GM21381 (cell line): ENCODE data around the gene CGB8.
"Not testable (repeated sequence)": the region's sequence is repeated elsewhere in the genome, so short reads cannot be mapped to it uniquely, and the experiment has no call there.

Experiments
- ATAC-seq: cut with Tn5 transposase; IDR thresholded peaks from one replicate; pipeline ENCODE4 v1.9.1; 2021; ENCODE audit warnings: mild to moderate bottlenecking, moderate library complexity; ENCODE audit not compliant: unreplicated experiment

The CGB8 gene

DNA sequence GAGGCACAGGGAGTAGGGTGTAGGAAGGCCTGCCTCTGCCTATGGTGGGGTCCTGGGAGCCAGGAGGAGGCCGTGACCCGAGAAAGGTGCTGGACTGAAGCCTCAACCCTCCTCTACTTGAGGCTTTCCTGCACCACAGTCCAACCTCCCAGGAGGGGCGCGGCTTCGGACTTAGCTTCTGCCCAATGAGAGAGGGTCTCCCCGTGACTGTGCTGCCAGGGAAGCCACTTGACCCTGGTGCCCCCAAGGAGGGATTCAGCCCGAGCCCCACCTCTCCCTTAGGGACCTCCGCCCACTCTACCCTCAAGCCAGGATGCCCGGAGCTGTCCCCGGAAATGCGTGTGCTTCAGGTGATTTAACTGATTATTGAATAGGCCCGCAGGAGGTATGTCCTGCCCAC, at the start of gene CGB8:
CGB8 (minus strand) TSS at position 101 of the 400 bp plus-strand sequence. CDS start 372 bp downstream, outside the sequence.
- ATAC-seq: not testable (repeated sequence)

GRCh38 chr19:49097453-49098288, 48.8 kb upstream of the CGB8 start:
- ATAC-seq: no peak

DNA sequence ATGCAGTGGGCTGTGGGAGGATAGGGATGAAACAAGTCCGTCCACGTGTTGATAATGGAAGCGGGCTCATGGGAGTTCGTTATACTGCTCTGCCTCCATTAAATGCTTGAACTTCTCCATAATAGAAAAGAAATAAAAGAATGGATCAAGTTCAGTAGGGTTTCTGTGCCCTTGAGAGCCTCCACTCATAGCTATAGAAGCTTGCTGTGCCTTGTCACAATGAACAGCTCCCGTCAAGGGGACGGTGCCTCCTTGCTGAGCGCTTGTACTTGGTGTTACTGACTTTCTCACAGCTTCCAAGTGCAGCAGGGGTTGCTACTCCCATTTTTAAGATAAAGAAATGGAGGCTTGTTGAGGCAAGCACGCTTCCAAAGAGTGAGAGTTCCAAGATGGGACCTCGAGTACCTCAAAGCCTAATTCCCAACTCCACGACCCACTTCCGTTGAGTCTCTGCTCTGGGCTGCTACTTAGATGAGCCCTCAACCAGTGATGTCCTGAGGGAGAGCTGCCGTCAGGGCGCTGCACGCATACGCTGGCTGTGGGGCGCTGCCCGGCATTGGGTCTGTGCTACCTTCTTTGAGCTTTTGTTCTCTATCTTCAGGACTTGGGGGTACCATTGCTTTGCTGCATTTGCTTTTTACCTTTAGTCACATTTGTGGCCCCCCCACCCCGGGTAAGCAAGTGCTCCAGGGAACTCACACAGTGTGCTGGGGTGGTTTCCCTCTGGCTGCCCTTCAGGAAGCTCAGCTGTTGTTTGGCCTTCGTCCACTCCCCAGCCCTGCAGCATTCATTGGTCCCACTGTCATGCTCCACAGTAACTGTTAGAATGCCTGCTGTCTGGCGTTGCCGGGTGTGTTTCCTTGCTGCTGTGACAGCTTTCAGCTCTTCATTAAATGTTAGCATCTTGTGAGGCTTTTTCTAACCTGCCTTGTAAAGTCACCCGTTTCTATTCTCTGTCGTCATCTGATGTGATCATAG, 45.9 kb upstream of the CGB8 start:
- no peak for ATAC-seq

DNA sequence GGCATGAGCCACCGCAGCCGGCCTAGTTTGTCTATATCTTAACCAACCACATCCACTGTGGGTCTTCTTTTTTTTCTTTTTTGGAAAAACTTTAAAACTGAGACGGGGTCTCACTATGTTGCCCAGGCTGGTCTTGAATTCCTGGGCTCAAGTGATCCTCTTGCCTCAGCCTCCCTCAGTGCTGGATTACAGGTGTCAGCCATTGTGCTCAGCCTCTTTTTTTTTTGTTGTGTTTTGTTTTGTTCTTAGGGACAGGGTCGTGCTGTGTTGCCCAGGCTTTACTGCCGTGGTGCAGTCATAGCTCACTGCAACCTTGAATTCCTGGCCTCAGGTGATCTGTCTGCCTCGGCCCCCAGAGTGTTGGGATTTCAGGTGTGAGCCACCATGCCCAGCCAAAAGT, 43.8 kb upstream of the CGB8 start:
- no peak for ATAC-seq

GRCh38 chr19:49091391-49092038, 42.6 kb upstream of the CGB8 start:
- no peak for ATAC-seq

DNA sequence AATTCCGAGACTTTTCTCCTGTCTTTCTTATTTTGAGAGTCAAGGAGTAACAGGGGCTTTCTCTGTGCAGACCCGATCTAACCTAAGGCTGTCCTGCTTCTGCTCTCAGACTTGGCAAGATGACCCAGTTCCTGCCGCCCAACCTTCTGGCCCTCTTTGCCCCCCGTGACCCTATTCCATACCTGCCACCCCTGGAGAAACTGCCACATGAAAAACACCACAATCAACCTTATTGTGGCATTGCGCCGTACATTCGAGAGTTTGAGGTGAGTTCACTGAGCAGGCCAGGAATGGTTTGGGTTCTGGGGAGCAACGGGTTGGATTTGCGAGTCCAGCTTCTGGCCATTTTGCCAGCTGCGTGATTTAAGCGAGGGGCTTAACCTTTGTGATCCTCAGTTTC, 37.4 kb upstream of the CGB8 start:
- ATAC-seq: no peak

GRCh38 chr19:49085868-49086232, 36.9 kb upstream of the CGB8 start:
- ATAC-seq: no peak

DNA sequence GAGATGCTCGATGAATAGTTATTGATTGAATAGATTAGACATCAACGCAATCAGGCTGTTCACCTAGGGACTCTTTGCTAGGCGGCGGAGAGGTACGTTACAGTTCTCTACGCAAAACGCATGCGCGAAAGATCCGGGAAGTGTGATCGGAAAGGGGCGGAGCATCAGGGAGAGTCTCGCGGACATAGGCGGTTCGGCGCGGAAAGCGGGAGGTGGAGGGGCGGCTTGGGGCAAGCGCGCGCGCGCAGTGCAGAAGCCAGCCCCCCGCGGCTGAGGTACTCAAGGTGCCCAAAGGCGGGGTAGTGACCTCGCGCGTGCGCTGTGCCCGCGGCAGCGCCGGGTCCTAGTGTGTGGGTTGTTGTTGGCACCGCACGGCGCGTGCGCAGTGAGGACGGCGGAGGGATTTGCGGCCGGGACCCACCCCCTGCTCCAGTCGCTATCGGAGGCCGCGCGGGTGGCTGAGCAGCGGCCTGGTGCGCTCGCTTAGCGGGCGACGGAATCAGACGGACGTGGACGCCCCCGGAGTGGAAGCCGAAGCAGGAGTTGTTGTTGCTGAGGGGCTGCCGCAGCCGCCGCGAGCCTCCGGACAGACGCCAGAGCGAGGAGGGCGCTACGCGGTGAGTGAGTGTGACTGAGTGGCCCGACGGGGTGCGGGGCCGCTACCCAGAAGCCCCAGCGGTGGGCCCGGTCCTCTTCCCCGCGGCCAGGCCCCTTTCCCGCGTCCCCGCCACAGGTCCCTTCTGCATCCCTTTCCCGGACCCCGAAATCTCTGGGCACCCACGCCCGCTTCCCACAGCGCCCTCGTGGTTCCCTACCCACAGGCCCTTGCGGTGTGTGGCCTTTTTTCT, 36.3 kb upstream of the CGB8 start, which contains the start of gene SNRNP70:
SNRNP70 (plus strand) TSS at position 432 of the 848 bp plus-strand sequence. CDS start 964 bp downstream, outside the sequence.
- peak; percentile 89 for ATAC-seq

- ATAC-seq: no peak
Observed at GRCh38 chr19:49084206-49085019, 35.5 kb upstream of the CGB8 start.

DNA sequence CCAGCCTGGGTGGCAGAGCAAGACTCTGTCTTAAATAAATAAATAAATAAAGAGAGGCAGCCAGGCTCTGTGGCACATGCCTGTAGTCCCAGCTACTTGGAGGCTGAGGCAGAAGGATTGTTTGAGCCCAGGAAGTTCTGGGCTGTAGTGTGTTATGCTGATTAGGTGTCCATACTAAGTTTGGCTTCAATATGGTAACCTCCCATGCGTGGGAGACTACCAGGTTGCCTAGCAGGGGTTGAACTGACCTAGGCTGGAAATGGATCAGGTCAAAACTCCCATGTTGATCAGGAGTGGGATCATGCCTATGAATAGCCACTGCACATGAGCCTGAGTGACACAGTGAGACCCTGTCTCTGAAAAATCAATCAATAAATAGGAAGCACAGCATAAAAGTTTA, 32.4 kb upstream of the CGB8 start:
- ATAC-seq: no peak

DNA sequence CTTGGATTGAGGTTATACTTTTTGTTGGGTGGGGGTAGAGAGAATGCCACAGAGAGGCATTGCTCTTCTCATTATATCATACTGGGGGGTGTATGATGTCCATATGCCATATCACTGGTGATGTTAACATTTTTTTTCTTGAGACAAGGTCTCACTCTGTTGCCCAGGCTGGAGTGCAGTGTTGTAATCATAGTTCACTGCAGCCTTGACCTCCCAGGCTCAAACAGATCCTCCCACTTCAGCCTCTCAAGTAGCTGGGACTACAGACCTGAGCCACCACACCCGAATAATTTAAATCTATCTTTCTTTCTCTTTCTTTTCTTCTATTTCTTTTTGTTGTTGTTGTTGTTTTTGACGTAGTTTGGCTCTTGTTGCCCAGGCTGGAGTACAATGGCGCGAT, 31.5 kb upstream of the CGB8 start:
- no peak for ATAC-seq

GRCh38 chr19:49074869-49075268, 26.0 kb upstream of the CGB8 start:
- not testable (repeated sequence) for ATAC-seq

- no peak for ATAC-seq
Observed at GRCh38 chr19:49073514-49074378, 24.8 kb upstream of the CGB8 start.

DNA sequence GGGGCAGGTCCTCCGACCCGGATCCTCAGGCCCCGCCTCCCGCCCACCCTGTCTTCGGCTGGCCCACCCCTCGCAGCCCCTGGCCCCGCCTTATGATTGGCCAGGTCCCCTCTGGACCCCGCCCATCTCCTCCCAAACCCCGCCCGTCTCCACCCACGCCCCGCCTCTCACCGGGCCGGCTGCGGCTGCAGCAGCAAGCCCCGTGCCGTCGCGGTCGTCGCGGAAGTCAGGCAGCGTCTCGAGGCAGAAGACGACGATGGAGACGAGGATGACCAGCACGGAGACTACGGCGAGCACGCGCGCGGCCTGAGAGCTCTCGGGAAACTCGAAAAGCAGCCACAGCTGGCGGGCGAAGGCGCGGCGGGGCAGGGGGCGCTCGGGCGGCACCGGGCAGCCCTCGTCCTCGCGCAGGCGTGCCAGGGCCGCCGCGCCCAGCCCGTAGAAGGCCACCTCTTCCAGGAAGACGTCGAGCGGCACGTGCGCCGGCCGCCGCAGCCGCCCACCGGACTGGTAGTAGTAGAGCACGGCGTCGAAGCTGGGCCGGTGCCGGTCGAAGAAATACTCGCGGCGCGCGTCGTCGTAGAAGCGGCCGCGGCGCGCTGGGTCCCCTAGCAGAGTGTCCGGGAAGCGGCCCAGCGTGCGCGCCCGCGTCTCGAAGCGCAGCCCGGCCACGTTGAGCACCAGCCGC, 23.1 kb upstream of the CGB8 start:
- no peak for ATAC-seq

DNA sequence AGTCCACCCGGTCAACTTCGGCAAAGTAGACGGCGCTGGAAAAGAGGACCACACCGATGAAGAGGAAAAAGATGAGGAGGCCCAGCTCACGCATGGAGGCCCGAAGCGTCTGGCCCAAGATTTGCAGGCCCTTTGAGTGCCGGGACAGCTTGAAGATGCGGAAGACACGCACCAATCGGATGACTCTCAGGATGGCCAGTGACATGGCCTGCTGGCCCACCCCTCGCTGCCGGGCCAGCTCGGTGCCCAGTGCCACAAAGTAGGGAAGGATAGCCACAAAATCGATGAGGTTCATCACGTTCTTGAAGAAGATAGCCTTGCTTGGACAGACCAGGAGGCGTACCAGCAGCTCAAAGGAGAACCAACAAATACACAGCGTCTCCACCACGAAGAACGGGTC, 21.5 kb upstream of the CGB8 start:
- ATAC-seq: no peak

- ATAC-seq: no peak
Observed at GRCh38 chr19:49069026-49069425, 20.1 kb upstream of the CGB8 start.

DNA sequence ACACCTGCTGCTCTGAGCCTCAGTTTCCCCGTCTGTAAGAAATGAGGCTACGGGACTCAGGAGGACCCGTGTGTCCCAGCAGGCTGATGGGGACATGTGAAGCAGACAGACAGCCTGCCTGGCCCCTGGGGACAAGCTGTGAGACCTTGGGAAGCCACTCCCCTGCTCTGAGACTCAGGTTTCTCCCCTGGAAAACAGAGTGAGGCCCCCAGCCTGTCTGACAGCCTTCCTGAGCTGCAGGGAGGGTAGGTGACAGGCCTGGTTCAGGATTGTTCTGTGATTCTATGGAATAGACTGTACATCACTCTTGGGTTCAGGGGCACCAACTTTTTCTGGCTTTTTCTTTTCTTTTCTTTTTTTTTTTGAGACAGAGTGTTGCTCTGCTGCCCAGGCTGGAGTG, 18.6 kb upstream of the CGB8 start:
- ATAC-seq: no peak
